ENCODE data around the gene RAB44. TPM values are rescaled to one million over a fixed set of nuclear protein-coding genes. Genes with fewer than 3 reads are reported as not detected.

RAB44 gene
- total RNA-seq, 1 donor from 2014 or later = not detected

DNA sequence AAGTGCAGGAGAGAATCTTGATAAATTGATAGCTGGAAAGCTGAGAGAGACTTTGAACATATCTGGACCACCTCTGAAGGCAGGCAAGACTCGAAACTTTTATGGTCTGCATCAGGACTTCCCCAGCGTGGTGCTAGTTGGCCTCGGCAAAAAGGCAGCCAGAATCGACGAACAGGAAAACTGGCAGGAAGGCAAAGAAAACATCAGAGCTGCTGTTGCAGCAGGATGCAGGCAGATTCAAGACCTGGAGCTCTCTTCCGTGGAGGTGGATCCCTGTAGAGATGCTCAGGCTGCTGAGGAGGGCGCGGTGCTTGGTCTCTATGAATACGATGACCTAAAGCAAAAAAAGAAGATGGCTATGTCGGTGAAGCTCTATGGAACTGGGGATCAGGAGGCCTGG, 23.7 kb upstream of the RAB44 start:
- peaks cover 31% of the 10 kb centered on the region for H3K27me3 Mint-ChIP-seq (ENCODE audit: insufficient read depth, low read depth)
- Histone ChIP-seq H3F3A (ENCODE audit: low read depth) (peaks cover 27% of the 10 kb centered on the region), H3K79me2 (ENCODE audit: low read depth) (peaks cover 3% of the 10 kb centered on the region), H3K9ac (no peak overlapping the region), H3K4me1 (peaks cover 42% of the 10 kb centered on the region), H3K36me3 (no peaks in the 10 kb centered on the region), H3K27me3 (peaks cover 3% of the 10 kb centered on the region), H3K9me3 (ENCODE audit: low read depth) (no peaks in the 10 kb centered on the region), H4K20me1 (ENCODE audit: low read depth) (peaks cover 3% of the 10 kb centered on the region), H3K4me3 (no peak overlapping the region), H3K27ac (no peak overlapping the region), H3K4me2 (no peak overlapping the region), H2AFZ (replicated peaks) (no peak overlapping the region)
- H3K27ac Mint-ChIP-seq = no peak overlapping the region
- no peak for DNase-seq (ENCODE audit: low spot score)
- TF ChIP-seq EZH2 (IDR thresholded peaks at IDR 0.05) (no peak), EZH2phosphoT487 (IDR thresholded peaks at IDR 0.05) (no peak)
- TF ChIP-seq, protein P1, sequence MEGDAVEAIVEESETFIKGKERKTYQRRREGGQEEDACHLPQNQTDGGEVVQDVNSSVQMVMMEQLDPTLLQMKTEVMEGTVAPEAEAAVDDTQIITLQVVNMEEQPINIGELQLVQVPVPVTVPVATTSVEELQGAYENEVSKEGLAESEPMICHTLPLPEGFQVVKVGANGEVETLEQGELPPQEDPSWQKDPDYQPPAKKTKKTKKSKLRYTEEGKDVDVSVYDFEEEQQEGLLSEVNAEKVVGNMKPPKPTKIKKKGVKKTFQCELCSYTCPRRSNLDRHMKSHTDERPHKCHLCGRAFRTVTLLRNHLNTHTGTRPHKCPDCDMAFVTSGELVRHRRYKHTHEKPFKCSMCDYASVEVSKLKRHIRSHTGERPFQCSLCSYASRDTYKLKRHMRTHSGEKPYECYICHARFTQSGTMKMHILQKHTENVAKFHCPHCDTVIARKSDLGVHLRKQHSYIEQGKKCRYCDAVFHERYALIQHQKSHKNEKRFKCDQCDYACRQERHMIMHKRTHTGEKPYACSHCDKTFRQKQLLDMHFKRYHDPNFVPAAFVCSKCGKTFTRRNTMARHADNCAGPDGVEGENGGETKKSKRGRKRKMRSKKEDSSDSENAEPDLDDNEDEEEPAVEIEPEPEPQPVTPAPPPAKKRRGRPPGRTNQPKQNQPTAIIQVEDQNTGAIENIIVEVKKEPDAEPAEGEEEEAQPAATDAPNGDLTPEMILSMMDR (IDR thresholded peaks at IDR 0.05) = no peak
- peaks cover 33% of the 10 kb centered on the region for H3K4me1 Mint-ChIP-seq
- no peaks in the 10 kb centered on the region for H3K36me3 Mint-ChIP-seq
- H3K4me3 Mint-ChIP-seq = no peak overlapping the region
- no peaks in the 10 kb centered on the region for H3K9me3 Mint-ChIP-seq

- Histone ChIP-seq H3K9ac (no peak overlapping the region), H3K4me2 (no peak overlapping the region), H2AFZ (replicated peaks) (no peak overlapping the region), H3K79me2 (ENCODE audit: low read depth) (peaks cover 13% of the 10 kb centered on the region), H3K4me3 (no peak overlapping the region), H3K36me3 (no peaks in the 10 kb centered on the region), H4K20me1 (ENCODE audit: low read depth) (peaks cover 14% of the 10 kb centered on the region), H3K4me1 (peaks cover 32% of the 10 kb centered on the region), H3K27ac (no peak overlapping the region), H3F3A (ENCODE audit: low read depth) (peaks cover 37% of the 10 kb centered on the region), H3K27me3 (peaks cover 14% of the 10 kb centered on the region), H3K9me3 (ENCODE audit: low read depth) (no peaks in the 10 kb centered on the region)
- no peaks in the 10 kb centered on the region for H3K9me3 Mint-ChIP-seq
- no peaks in the 10 kb centered on the region for H3K36me3 Mint-ChIP-seq
- H3K4me1 Mint-ChIP-seq = peaks cover 24% of the 10 kb centered on the region
- no peak overlapping the region for H3K27ac Mint-ChIP-seq
- H3K27me3 Mint-ChIP-seq (ENCODE audit: insufficient read depth, low read depth) = peaks cover 32% of the 10 kb centered on the region
- TF ChIP-seq EZH2phosphoT487 (IDR thresholded peaks at IDR 0.05) (no peak), EZH2 (IDR thresholded peaks at IDR 0.05) (no peak)
- TF ChIP-seq, protein P1 (IDR thresholded peaks at IDR 0.05) = no peak
- DNase-seq (ENCODE audit: low spot score) = no peak
- no peak overlapping the region for H3K4me3 Mint-ChIP-seq
Measured at GRCh38 chr6:36674942-36675341, 22.7 kb upstream of the RAB44 start.

DNA sequence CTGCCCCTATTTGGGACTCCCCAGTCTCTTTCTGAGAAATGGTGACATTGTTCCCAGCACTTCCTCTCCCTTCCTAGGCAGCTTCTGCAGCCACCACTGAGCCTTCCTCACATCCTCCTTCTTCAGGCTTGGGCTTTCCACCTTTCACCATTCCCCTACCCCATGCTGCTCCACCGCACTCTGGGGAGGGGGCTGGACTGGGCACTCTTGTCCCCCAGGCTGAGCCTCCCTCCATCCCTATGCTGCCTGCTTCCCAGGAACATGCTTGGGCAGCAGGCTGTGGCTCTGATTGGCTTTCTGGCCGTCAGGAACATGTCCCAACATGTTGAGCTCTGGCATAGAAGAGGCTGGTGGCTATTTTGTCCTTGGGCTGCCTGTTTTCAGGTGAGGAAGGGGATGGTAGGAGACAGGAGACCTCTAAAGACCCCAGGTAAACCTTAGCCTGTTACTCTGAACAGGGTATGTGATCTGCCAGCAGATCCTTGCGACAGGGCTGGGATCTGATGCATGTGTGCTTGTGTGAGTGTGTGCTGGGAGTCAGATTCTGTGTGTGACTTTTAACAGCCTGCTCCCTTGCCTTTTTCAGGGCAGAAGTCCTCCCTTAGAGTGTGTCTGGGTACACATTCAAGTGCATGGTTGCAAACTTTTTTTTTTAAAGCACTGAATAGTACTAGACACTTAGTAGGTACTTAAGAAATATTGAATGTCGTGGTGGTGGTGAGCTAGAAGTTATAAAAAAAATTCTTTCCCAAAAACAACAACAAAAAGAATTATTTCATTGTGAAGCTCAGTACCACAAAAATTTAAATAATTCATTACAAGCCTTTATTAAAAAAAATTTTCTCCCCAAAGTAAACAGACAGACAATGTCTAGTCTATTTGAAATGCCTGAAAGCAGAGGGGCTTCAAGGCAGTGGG, 21.2 kb upstream of the RAB44 start:
- Histone ChIP-seq H3K9ac (peak overlapping the region; percentile 12), H4K20me1 (ENCODE audit: low read depth) (peaks cover 26% of the 10 kb centered on the region), H2AFZ (replicated peaks) (peak overlapping the region; percentile 98), H3K79me2 (ENCODE audit: low read depth) (peaks cover 28% of the 10 kb centered on the region), H3K27me3 (peaks cover 25% of the 10 kb centered on the region), H3K36me3 (no peaks in the 10 kb centered on the region), H3K4me2 (peak overlapping the region; percentile 86), H3K9me3 (ENCODE audit: low read depth) (no peaks in the 10 kb centered on the region), H3F3A (ENCODE audit: low read depth) (peaks cover 39% of the 10 kb centered on the region), H3K4me3 (no peak overlapping the region), H3K4me1 (peaks cover 32% of the 10 kb centered on the region), H3K27ac (peak overlapping the region; percentile 64)
- Mint-ChIP-seq H3K9me3 (no peaks in the 10 kb centered on the region), H3K27ac (no peak overlapping the region), H3K27me3 (ENCODE audit: insufficient read depth, low read depth) (peaks cover 39% of the 10 kb centered on the region), H3K4me1 (peaks cover 27% of the 10 kb centered on the region), H3K4me3 (no peak overlapping the region), H3K36me3 (no peaks in the 10 kb centered on the region)
- TF ChIP-seq EZH2 (IDR thresholded peaks at IDR 0.05) (no peak), EZH2phosphoT487 (IDR thresholded peaks at IDR 0.05) (no peak)
- TF ChIP-seq, protein P1 (IDR thresholded peaks at IDR 0.05) = no peak
- peak; percentile 26 for DNase-seq (ENCODE audit: low spot score)
